Lung (tissue), 12 donors: Measurements from ENCODE around the gene RGL4. TPM values are rescaled to one million over a fixed set of nuclear protein-coding genes. Genes with fewer than 3 reads are reported as not detected.

Experiments used
- ATAC-seq: fragments of 200-7000 bp; cut with Tn5 transposase; one replicate; pipeline ENCODE4 v1.9.1; 2020; ENCODE audit warnings: moderate number of reproducible peaks; ENCODE audit not compliant: insufficient read depth, low FRiP score
- DNase-seq, 3 donors: peaks; one replicate each; pipeline ENCODE4 v3.0.0-alpha.2; 2013 to 2017
- H3K27ac ChIP-seq, 2 donors: one replicate each; pipeline ENCODE4 v1.5.1; 2013; ENCODE audit warnings: mild to moderate bottlenecking in 2 of 2, moderate library complexity in 2 of 2, control low read depth in 1 of 2, inconsistent platforms in 1 of 2, low read depth in 1 of 2, low read length in 1 of 2
- H3K27me3 ChIP-seq, 3 donors: one replicate each; pipeline ENCODE4 v1.5.1; 2013; ENCODE audit warnings: low read length in 2 of 3; ENCODE audit not compliant: control insufficient read depth in 3 of 3, insufficient read depth in 3 of 3
- H3K36me3 ChIP-seq, 4 donors: one replicate each; pipeline ENCODE4 v1.5.1; 2013; ENCODE audit warnings: low read length in 4 of 4, mild to moderate bottlenecking in 1 of 4, moderate library complexity in 1 of 4; ENCODE audit not compliant: control insufficient read depth in 4 of 4, insufficient read depth in 4 of 4
- H3K4me1 ChIP-seq, 5 donors: one replicate each; pipeline ENCODE4 v1.5.1; 2013; ENCODE audit warnings: low read length in 5 of 5, mild to moderate bottlenecking in 2 of 5, moderate library complexity in 1 of 5; ENCODE audit not compliant: control insufficient read depth in 5 of 5, insufficient read depth in 5 of 5
- H3K4me3 ChIP-seq: one replicate; pipeline ENCODE4 v1.5.1; 2013; ENCODE audit warnings: mild to moderate bottlenecking, control low read depth, moderate library complexity
- H3K9ac ChIP-seq, 2 donors: one replicate each; pipeline ENCODE4 v1.5.1; 2013; ENCODE audit warnings: low read length in 2 of 2, control low read depth in 1 of 2; ENCODE audit not compliant: insufficient read depth in 1 of 2
- H3K9me3 ChIP-seq, 4 donors: one replicate each; pipeline ENCODE4 v1.5.1; 2013; ENCODE audit warnings: low read length in 3 of 4, mild to moderate bottlenecking in 1 of 4, moderate library complexity in 1 of 4; ENCODE audit not compliant: control insufficient read depth in 4 of 4, insufficient read depth in 3 of 4
- WGBS, 2 donors: extraction: QIAGEN DNeasy Blood & Tissue Kit; methylation state at CpG; one replicate each; pipeline ENCODE4 v1.1.7; 2013; 5-methylcytosine and 5-hydroxymethylcytosine counted together
- polyA plus RNA-seq, 2 donors: library from polyadenylated mRNA; stranded (reverse); fragments of 200-250 nt; gene quantifications; one replicate each; pipeline ENCODE4 v1.2.1, GENCODE V29; 2013
- total RNA-seq, 2 donors: library from RNA; depleted of rRNA in 1 of 2; stranded (reverse); fragments of >200 nt in 1 of 2; gene quantifications; one replicate each; pipeline ENCODE4 v1.2.1, GENCODE V29; 2014 to 2021
- TF ChIP-seq, protein P1 (sequence below): IDR thresholded peaks from 2 replicates; pipeline ENCODE4 v1.5.1; 2012; ENCODE audit warnings: mild to moderate bottlenecking; ENCODE audit errors: control extremely low read depth, extremely low read depth
- donor health status: control.
- donor health status: control.
- donor health status: Bipolar disorder and iron deficiency.
- donor health status: healthy.
- donor health status: DM: yes; HTN: yes; CAD: no.

Gene RGL4
- total and polyA plus RNA-seq, 4 donors: 1.3 to 37.0 (median 2.6) TPM

DNA sequence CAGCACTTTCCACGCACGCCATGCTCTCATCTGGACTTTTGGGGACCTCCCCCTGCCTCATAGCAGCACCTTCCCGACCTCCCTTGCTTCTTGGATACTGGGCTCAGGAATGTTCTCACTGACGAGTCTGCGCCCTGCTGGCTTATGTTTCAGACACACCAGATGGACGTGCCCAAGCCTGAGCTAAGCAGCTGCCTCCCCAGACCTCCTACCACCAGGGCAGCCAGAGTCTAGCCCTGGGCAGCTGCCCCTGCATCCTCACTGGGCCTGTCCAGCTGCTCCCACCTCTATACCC, 13.2 kb upstream of the RGL4 start:
- TF ChIP-seq, protein P1, sequence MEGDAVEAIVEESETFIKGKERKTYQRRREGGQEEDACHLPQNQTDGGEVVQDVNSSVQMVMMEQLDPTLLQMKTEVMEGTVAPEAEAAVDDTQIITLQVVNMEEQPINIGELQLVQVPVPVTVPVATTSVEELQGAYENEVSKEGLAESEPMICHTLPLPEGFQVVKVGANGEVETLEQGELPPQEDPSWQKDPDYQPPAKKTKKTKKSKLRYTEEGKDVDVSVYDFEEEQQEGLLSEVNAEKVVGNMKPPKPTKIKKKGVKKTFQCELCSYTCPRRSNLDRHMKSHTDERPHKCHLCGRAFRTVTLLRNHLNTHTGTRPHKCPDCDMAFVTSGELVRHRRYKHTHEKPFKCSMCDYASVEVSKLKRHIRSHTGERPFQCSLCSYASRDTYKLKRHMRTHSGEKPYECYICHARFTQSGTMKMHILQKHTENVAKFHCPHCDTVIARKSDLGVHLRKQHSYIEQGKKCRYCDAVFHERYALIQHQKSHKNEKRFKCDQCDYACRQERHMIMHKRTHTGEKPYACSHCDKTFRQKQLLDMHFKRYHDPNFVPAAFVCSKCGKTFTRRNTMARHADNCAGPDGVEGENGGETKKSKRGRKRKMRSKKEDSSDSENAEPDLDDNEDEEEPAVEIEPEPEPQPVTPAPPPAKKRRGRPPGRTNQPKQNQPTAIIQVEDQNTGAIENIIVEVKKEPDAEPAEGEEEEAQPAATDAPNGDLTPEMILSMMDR: no peak
- no peak overlapping the region for H3K27ac ChIP-seq
- no peaks in the 10 kb centered on the region for H3K27me3 ChIP-seq
- H3K9ac ChIP-seq: no peak overlapping the region
- DNase-seq (no peak), ATAC-seq (no peak)
- peaks cover 0 to 6% (median 1%) of the 10 kb centered on the region in 4 donors for H3K36me3 ChIP-seq
- no peaks in the 10 kb centered on the region for H3K9me3 ChIP-seq
- no peak overlapping the region for H3K4me3 ChIP-seq
- peaks cover 0 to 5% (median 0%) of the 10 kb centered on the region in 5 donors for H3K4me1 ChIP-seq
- 86 to 91% methylated on average over 6 of the region's 6 CpGs for WGBS, 2 donors

DNA sequence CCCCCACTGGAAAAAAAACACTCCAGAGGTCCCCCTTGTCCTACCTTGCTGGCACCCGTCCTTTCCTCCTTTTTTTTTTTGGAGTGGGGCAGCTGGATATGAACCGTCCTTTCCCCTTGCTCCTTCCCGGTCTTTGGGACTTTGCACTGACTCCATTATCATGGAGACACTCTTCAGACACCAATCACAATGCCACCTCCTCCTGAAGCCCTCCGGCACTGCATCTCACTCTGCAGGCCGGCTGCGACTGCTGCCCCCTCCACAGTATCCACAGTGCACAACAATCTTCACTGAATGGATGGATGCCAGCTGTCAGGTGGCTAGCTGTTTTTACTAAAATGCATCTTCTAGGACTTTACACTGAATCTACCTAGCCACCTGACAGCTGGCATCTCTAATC, 12.7 kb upstream of the RGL4 start:
- no peak overlapping the region for H3K27ac ChIP-seq
- H3K4me1 ChIP-seq: peaks cover 0 to 5% (median 0%) of the 10 kb centered on the region in 5 donors
- ATAC-seq (no peak), DNase-seq (no peak)
- H3K27me3 ChIP-seq: no peaks in the 10 kb centered on the region
- TF ChIP-seq, protein P1: no peak
- no peaks in the 10 kb centered on the region for H3K9me3 ChIP-seq
- peaks cover 0 to 6% (median 2%) of the 10 kb centered on the region in 4 donors for H3K36me3 ChIP-seq
- H3K9ac ChIP-seq: no peak overlapping the region
- 87 to 98% methylated on average over 6 of the region's 6 CpGs for WGBS, 2 donors
- H3K4me3 ChIP-seq: no peak overlapping the region

DNA sequence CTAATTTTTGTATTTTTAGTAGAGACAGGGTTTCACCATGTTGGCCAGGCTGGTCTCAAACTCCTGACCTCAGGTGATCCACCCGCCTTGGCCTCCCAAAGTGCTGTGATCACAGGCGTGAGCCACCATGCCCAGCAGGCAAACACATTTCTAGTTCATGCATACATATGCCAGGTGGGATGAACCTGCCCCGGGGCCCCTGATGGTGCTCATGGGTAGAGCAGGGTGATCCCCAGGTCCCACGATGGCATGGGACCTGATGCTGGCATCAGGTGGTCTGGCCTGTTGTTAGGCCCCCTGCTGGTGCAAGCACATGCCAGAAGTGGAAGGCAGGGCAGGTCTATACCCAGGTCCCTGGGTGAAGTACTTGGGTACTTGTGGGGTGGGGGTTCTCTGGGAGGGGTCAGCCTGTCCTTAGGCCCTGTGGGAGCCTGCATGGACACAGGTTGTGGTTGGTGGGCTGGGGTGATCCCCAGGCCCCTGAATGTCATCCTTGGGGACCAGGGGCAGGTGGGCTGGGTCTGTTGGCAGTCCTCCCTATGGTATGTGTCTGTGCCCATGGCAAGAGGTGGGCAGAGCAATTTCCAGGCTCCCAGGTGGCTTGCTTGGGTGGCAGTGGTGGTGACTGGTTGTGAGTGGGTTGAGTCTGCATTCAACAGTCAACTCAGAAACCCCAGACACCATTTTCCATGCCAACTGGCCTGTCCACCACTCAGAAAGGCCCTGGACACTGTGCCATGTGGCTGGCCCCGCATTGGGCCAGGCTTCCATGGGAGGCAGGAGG, 9.6 kb upstream of the RGL4 start:
- H3K27ac ChIP-seq: no peak overlapping the region
- no peaks in the 10 kb centered on the region for H3K27me3 ChIP-seq
- TF ChIP-seq, protein P1: no peak
- 89 to 95% methylated on average over 5 of the region's 5 CpGs for WGBS, 2 donors
- H3K4me1 ChIP-seq: peaks cover 0 to 4% (median 0%) of the 10 kb centered on the region in 5 donors
- no peaks in the 10 kb centered on the region for H3K9me3 ChIP-seq
- H3K36me3 ChIP-seq: peaks cover 0 to 8% (median 3%) of the 10 kb centered on the region in 4 donors
- DNase-seq: no peak
- H3K9ac ChIP-seq: no peak overlapping the region
- no peak for ATAC-seq
- H3K4me3 ChIP-seq: no peak overlapping the region
